Epidermal melanocyte (primary cell): ENCODE data around the gene LRMDA.

Experiments
- DNase-seq: peaks from one replicate; pipeline ENCODE4 v3.0.0; 2011; ENCODE audit warnings: low spot score; ENCODE audit not compliant: insufficient read length

LRMDA gene

DNA sequence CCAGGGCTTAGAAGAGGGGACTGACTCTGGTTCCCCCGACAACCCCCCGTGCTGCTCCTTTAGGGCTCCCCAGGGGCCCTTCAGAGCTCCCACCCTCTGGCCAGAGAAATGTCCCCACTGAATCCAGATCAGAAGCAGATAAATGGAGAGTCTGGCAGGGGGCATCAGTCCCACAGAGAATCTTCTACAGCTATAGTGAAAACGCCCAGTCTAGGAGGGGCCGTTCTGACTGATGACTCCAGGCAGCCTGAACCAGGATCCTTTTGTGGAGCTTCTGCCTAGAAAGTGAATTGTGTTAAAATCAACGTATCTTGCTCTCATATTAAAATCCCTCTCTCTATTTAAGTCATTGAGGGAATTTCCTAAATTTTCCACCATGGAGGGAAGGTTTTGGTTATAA lies 471.4 kb downstream of the LRMDA start:
- DNase-seq: no peak

DNA sequence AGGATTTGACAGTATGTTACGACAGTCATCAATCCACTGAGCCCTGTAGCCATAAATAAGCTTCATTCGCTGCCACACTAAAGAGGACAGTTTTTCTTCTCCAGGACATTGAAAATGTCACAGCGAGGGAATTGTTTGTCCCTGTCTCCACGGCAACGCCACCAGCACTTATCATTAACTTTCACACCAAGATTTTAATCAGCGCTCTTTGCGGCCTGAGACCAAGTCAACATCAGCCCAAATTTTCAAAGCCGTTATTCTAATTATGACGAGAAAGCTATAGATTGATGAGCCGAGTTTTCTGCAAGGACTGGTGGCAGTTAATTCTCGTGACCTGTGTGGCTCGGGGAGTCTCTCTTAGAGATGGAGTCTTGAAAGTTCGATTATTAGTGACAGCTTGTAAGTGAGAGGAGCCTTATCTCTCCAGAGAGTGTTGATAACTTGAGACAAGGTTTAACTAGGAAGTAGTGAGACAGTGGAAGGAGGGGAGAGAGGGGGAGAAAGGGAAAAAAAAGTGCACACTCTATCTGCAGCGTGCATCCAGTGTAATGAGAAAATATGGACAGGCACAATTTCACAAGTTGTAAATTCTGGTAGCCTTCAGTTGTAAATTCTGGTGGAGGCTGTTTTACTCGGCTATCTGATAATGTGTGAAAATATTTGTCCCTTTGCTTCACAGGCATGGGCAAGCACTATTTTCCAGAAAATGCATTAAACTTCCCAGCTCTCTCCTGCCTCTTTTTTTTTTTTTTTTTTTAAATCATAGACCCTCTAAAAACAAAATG lies 473.3 kb downstream of the LRMDA start:
- DNase-seq: no peak

DNA sequence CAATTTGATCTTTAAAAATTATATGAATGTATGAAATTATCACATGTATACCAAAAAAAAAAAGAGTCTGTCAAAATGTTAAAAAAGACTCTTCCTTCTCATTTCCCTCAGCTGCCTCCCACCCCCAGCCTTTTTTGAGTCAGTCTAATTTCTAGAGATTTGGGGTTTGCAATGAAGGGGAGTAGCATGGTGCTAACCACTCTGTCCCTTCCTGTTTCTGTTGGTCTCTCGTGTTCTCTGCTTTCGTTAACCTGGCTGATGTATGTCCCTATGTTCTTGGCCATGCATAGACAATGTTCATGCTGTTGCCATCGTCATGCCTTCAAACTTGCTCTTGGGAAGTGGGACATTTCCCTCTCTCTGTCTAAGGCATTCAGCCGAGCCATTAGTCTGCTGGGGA lies 474.1 kb downstream of the LRMDA start:
- DNase-seq: no peak

DNA sequence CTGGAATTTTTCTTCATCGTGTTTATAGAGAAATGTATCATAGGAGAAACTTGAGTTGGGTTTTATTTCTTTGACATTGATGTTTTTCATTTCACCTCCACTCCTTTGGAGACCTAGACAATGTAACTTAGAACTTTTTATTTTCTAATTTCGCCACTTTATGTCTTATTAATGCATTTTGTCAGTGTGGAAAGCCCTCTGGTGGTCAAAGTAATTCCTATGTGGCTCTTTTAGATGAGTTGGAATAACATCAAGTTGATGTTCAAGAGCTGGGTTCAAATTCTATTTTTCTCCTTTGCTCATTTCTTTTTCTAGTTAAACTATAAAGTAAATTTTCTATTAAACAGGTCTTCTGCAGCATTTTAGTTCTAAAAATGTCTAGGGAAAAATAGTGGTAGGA lies 478.6 kb downstream of the LRMDA start:
- DNase-seq: no peak

DNA sequence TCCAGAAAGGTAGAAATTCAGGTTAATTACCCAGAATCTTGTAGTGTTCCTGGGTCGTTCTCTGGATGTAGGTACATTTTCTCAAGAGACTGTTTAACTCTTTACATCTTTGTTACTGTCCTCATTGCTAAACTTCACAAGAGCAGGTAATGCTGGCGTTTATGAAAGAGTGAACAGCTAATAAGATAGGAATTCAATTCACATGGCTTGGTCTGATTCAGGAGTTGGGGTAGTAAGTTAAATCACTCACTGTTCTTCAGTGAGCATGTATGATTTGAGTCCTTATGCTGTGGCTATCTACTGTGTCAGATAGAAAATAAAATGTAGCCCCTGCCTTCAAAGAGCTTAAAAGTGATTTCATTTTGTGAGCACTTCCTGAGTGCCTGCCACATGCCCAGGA lies 480.0 kb downstream of the LRMDA start:
- DNase-seq: no peak

DNA sequence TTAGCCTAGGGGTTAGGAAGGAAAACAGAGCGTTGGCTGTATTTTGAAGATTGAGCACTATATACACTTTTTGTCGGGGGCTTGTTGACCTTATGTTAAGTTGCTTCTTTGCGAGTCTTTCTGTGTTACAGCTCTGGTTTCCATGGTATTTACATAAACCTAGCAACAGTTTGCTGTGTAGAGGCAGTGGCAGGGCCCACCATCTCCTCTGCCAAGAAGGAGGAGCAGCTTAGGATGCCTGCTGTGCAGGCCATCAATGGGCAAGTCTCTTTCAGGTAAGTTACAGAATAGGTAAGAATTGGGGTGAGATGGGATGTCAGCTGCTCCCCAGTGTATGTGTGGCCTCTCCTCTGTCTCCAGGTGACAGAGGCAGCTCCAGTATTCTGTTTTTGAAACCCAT lies 485.5 kb downstream of the LRMDA start:
- DNase-seq: no peak

DNA sequence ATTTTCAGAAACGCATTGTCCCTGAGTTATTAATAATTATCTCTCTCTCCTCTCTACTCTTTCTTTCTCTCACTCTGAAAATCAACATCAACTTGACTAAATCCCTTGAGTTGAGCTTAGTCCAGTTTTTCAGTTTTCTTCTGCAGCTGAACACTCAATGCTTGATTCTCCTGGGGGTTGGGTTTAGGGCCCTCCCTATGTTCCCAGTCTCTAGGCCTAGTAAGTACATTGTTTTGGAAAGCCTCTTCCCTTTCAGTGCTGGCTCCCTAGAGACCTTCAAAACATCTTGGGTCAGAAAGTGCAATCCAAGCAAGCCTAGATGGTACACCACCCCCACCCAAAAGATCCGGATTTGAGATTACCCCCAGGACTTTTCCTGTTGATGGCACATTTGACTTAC lies 488.5 kb downstream of the LRMDA start:
- DNase-seq: no peak

DNA sequence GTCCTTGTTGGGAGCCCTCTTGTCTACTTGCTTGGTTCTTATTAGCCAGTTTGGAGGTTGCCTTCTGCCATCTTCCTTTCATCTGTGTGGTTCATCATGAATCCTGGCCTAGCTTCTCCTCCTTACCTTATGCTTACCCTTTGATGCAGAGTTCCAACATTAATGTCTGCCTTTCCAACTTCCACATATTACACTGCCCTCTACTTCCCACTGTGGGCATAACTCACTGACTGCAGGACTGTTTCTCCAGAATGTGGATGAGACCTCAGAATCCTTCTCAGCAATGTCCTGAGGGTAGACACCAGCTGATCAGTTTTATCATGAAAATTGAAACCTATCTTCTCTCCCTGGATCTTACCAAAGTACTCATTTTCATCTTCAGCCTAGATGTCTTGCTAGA lies 491.0 kb downstream of the LRMDA start:
- no peak for DNase-seq

DNA sequence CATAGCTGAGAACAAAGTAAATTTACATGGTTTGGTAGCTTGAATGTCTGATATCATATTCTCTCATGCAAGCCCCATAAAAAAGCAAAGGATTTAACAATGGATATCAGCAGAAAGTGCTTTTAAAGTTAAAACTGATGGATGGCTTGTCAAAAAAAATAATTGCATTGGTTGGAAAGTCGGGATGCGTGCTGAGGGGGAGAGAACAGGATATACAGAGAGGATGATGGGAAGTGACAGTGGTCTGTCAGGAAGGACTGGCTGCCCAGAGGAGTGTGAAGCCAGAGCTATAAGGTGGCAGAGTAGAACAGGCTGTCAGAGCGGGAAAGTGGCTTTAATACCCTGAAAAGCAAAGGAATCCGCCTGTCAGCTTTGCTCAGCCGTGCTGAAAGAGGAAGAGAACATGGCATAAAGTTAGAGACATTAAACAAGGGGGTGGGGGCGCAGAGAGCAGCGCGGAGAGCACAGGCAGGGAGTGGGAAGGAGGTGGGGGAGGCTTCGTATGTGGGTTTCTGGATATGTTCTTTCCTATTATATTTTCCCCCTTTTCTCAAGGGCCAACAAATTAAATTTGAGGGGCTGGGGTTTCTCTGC lies 493.0 kb downstream of the LRMDA start:
- DNase-seq: no peak

DNA sequence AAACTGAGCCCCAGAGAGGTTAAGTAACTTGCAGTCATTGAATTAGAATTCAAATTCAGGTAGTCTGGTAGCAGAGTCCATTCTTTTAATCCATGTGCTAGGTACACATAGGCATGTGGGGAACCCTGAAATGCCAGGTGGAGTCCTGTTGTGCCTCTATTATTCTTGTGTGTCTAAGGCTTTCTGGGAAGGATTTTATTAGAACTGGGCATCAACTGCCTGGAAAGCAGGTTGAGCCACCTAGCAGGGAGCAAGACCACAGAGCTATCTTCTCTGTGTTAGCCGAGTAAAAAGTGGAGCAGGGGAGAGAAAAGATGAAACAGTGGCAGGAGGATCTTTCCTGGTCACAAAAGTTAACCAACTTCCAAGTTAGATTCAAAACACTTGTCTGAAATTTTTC lies 494.6 kb downstream of the LRMDA start:
- no peak for DNase-seq

DNA sequence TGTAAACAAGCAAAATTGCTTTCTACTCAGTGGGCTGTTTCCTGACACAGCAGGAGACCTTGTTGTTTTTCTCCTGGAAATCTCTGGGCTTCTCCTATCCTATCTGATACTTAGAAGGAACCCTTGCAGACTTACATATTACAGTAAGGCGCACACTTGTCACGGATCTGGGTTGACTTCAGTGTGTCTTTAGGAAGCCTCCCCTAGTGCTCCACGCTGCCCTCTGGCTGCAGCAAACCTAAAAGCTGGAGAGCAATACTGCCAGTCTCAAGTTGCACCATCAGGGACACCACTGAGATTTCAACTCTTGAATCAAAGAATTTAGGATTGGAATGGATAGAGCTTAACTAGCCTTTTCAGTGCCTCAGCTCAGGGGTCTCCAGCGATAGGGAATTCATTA lies 495.3 kb downstream of the LRMDA start:
- no peak for DNase-seq

DNA sequence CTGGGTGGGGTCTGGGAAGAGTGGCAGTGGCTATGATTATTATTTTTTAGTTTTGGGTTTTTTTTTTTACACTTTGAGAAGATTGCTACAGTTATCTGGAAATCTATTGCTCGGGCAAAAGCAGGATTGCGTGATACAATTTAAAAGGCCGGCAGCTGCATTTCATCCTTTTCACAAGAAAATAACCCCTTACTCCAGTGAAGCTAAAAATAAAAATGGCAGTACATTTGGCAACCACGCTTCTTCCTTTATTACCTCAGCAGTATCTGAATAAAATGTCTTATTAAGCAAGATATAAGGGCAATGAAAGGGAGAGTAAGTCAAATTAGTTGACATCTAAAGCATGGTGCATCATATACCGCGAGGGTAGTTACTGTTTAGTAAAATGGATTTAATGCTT lies 496.8 kb downstream of the LRMDA start:
- no peak for DNase-seq

DNA sequence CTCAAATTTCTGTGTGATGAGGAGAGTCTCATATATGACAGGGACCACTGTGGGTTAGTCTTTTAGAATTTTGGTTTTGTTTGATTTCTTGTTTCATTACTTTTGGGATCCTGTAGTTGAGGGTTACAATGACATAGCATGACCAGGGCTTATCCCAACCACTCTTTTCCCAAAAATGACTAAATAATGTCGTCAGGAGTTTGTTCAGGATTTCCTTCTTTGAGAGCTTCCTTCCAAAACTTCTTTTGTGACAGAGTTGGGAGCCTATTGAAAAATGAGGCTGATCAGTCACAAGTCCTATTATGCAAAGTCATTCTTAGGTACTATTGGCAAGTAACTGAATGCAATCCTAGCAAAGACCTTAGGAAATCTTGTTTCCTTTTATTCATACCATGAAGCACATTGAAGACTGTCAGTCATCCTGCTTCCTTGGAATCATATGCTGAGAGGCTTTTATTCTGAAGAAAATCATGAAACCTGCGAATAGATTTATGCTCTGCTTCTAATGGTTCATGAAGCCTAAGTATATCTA lies 498.3 kb downstream of the LRMDA start:
- DNase-seq: no peak

DNA sequence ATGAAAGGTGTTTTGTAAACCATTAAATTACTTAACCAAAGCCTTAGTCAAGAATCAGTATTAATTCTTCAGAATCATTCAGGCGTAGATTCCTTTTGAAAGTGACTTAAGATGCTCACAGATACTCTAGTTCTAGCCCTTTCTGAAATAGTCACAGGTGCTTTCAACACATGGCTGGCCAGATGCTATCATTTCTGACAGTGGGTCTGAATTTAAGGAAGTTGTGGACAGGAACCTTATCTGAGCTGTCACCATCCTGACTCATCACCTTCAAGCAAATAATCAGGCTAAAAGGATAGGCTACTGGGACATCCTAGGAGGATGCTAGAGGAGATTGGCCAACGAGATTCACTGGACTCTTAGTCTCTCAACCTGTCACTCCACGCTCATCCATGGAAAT lies 501.5 kb downstream of the LRMDA start:
- DNase-seq: no peak

DNA sequence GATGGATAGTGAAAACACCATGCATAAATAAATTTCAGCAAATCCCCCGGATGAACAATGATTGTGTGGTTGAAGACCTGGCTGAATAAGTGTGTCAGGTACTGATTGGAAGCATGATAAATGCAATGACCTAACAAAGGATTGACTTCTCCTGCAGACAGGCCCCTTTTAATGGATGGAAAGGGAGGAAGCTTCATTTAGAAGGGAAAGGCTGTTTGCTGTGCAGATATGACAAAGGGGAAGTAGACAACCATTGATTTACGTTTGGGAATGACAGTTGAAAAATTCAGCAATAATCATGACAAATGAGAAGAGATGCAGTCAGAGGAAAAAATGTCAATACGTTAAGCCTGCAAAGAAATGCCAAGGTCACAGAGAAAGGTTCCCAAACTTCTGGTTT lies 503.8 kb downstream of the LRMDA start:
- DNase-seq: no peak

DNA sequence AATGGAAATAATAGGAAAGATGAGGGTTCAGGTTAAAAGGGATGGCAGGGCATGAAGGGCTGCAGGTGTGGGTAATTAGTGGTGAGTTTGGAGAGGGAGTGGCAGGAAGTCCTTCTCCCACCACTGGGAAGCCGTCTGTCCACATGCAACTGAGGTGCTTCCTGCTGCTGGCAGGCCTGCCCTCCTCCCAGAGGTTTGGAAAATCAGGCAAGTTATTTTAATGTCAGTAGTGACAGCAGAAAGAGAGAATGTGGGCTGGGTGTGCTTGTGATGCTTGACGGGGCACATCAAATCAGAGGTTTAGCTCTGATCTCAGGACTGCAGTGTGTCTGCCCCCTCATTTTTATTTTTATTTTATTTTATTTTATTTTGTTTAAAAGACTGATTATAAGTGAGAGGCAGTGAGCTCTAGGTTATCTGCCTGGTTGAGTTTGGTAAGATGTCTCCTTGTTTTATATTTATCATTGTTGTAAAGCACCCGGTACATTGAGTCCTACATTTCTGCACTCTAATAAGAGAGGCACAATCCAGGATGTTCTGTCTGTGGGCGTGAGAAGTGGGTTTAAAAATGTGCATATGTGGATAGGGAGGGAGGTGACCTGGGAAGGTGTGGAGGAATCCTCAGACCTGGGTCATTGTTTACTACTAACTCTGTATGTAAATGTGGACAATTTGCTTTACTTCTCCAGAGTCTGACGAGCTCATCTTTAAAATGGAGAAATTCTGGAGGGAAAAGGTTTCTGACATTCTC lies 504.4 kb downstream of the LRMDA start:
- no peak for DNase-seq

DNA sequence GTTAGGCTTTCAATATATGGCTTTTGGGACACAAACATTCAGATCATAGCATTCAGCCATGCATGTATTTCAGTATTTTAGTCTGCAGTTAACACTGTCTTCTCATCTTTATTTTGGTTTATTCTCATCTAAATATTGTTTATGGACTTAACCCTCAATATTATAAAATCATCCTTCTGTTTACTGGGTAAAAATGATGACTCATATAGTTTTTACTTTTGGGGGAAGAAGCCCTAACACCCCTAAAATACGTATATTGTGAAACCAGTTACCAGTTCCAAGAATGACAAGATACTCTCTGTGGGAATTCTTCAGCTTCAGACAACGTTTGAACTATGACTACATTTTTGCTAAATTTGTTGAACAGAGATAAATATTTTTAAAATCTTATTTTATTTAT lies 505.4 kb downstream of the LRMDA start:
- DNase-seq: no peak

DNA sequence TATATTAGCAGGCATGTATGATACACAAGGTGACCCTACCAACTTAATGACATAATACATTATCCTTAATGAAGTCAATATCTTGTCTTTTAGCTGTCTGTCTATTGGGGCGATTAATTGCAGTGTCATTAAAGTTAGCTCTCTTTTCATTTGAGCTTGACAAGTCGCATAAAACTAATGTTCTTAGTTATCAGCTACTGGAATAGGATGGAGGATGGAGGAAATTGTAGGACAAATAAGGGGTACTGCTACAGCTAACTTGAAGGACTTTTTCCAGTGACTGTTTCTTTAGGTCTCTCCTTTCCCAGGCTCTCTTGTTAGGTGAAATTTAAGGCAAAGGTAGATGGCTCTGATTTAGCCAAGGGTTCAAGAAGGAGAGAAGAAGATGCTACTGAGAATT lies 506.4 kb downstream of the LRMDA start:
- no peak for DNase-seq

DNA sequence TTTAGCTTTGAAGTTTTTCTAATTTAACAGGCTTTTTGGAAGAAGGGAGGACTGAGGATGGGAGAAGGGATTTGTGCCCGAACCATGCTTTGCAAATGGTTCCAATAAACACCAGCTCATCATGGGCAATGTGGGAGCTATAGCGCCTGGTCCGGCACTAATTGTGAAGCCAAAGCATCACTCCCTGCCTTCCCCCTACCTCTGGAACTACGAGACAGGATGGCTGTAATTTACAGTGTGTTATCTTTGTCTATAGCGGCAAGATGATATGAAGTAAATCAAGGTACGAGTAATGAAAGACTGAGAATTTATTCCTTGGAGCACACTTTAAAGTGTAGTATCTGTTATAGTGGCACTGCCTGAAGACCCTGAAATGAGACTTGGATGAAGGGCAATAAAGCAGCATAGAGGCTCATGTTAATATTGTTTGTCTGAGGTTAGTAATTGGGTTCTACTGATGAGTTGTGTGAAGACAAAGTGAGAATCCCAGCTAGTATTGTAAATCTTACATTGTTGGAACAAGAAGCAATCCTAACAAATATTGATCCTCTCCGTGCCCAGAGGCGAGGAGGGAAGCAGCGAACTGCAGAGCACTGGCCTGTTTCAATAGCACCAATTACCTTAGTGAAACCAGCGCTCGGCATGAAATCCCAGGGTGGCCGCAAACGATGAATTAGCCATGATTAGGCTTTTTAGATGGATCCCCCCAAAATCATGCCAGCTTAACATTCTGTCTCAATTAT lies 507.1 kb downstream of the LRMDA start:
- no peak for DNase-seq

DNA sequence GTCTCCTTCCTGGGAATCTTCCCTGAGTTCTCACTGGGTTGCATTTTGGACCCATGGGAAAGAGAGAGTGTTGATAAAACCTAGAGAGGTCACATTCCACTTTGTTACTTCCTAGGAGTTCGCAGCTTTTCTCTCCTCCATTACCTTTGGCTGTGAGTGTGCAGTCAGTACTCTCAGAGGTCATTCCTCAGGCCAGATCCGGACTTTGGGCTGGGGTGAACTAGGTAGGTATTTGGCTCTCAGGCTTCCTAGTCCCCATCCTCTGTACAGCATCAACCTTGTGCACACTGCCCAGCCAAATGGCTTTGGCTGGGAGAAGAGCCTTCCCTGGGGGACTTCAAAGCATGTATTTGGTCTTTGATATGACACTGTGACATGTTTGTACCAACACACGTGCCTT lies 508.1 kb downstream of the LRMDA start:
- DNase-seq: no peak

DNA sequence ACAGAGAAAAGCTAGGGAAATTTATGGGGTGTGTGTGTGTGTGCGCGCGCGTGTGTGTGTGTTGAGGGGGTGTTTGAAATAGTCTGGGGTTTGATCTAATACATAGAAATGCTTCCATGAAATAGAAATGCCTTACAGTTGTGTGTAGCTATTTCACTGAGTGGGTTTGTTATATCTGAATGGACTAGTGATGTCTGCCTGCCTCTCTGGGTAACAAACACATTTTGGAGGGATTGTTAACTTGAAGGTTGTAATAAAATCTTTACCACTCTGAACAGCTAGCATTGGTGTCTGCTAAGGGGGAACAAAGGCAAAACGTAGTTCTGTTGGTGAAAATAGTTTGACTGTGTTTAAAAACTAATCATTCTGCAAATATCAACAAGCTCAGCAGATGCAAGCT lies 509.3 kb downstream of the LRMDA start:
- DNase-seq: no peak
